Neutrophil (primary cell): Measurements from ENCODE around the gene PC.
"Not testable (repeated sequence)": the region's sequence is repeated elsewhere in the genome, so short reads cannot be mapped to it uniquely, and the experiment has no call there.

Experiments used
- H3K27ac ChIP-seq: fragments of 200-600 bp; sonication (generic); 2 replicates; pipeline ENCODE4 v1.5.1; 2016; ENCODE audit warnings: mild to moderate bottlenecking, moderate library complexity
- H3K27me3 ChIP-seq: fragments of 200-600 bp; sonication (generic); 2 replicates; pipeline ENCODE4 v1.6.0; 2016; ENCODE audit warnings: mild to moderate bottlenecking
- H3K36me3 ChIP-seq: fragments of 200-600 bp; sonication (generic); 2 replicates; pipeline ENCODE4 v1.5.1; 2017
- H3K4me1 ChIP-seq, 2 experiments: fragments of 200-600 bp in 1 of 2; sonication (generic) in 1 of 2; 1 replicate in 1 of 2; 2 replicates in 1 of 2; pipeline versions ENCODE4 v1.5.1 to v1.6.1; 2013 to 2016; ENCODE audit warnings: low read depth in 1 of 2, low read length in 1 of 2, mild to moderate bottlenecking in 1 of 2, moderate library complexity in 1 of 2; ENCODE audit not compliant: control insufficient read depth in 1 of 2, insufficient read depth in 1 of 2
- H3K4me3 ChIP-seq, 2 experiments: fragments of 200-600 bp in 1 of 2; sonication (generic) in 1 of 2; 1 replicate in 1 of 2; 2 replicates in 1 of 2; pipeline ENCODE4 v1.5.1; 2013 to 2016; ENCODE audit warnings: low read depth in 1 of 2, low read length in 1 of 2, mild to moderate bottlenecking in 1 of 2, moderate library complexity in 1 of 2
- H3K9me3 ChIP-seq: fragments of 200-600 bp; sonication (generic); 2 replicates; pipeline ENCODE4 v1.5.1; 2016
- CTCF ChIP-seq: fragments of 200-600 bp; sonication (generic); IDR thresholded peaks from 2 replicates; pipeline ENCODE4 v1.5.1; 2016; ENCODE audit warnings: antibody characterized with exemption

Gene PC

GRCh38 chr11:66958232-66958955, at the start of gene PC:
Gene PC (minus strand): TSS chr11:66958383. CDS start chr11:66872159, 86,224 bp downstream.
- no peak for TF ChIP-seq CTCF
- peaks cover 9 to 10% of the 10 kb centered on the region in 2 experiments for H3K4me1 ChIP-seq
- no peaks in the 10 kb centered on the region for H3K36me3 ChIP-seq
- no peak within 1 kb of the TSS for H3K27ac ChIP-seq
- peak within 1 kb of the TSS; percentile 50 to 67 for H3K4me3 ChIP-seq
- peaks cover 3% of the 10 kb centered on the region for H3K9me3 ChIP-seq
- H3K27me3 ChIP-seq, result peaks cover 62% of the 10 kb centered on the region

- Histone ChIP-seq H3K9me3 (no peaks in the 10 kb centered on the region), H3K36me3 (no peaks in the 10 kb centered on the region), H3K4me1 (no peaks in the 10 kb centered on the region), H3K27ac (no peak overlapping the region), H3K27me3 (no peaks in the 10 kb centered on the region), H3K4me3 (no peak overlapping the region)
- no peak for TF ChIP-seq CTCF
These were observed 48.9 kb upstream of the PC start for GRCh38 chr11:67007126-67007525.

- Histone ChIP-seq H3K36me3 (no peaks in the 10 kb centered on the region), H3K4me3 (no peak overlapping the region), H3K27ac (no peak overlapping the region), H3K27me3 (no peaks in the 10 kb centered on the region), H3K9me3 (no peaks in the 10 kb centered on the region), H3K4me1 (no peaks in the 10 kb centered on the region)
- TF ChIP-seq CTCF, result no peak
These were observed 48.1 kb upstream of the PC start for GRCh38 chr11:67006029-67006884.

GRCh38 chr11:67005200-67005599, 47.0 kb upstream of the PC start:
- not testable (repeated sequence) for H3K27me3 ChIP-seq, H3K4me1 ChIP-seq, H3K4me3 ChIP-seq, H3K9me3 ChIP-seq, H3K36me3 ChIP-seq, H3K27ac ChIP-seq

GRCh38 chr11:67002921-67003411, 44.8 kb upstream of the PC start:
- Histone ChIP-seq H3K27ac (no peak overlapping the region), H3K9me3 (no peaks in the 10 kb centered on the region), H3K4me1 (no peaks in the 10 kb centered on the region), H3K4me3 (no peak overlapping the region), H3K36me3 (no peaks in the 10 kb centered on the region), H3K27me3 (peaks cover 5% of the 10 kb centered on the region)
- TF ChIP-seq CTCF, result no peak
